Body of pancreas (tissue), 4 donors: ENCODE results near the gene MRPL10. TPM values are rescaled to one million over a fixed set of nuclear protein-coding genes. Genes with fewer than 3 reads are reported as not detected.
A peak's percentile ranks its signal among the peaks of the same experiment; 100 is the strongest.

Experiments
- ATAC-seq: fragments of 150-250 bp; one replicate; pipeline ENCODE4 v1.9.1; 2016
- DNase-seq, 4 donors: peaks; one replicate each; pipeline ENCODE4 v3.0.0-alpha.2; 2019
- H3K27ac ChIP-seq, 4 donors: fragments of 200-600 bp; sonication (generic); 1 replicate in 3 of 4; 2 replicates in 1 of 4; pipeline versions ENCODE4 v1.5.1 to v1.6.1; 2016 to 2019; ENCODE audit warnings: mild to moderate bottlenecking in 1 of 4, mixed read lengths in 1 of 4, moderate library complexity in 1 of 4
- H3K27me3 ChIP-seq, 2 donors: fragments of 200-600 bp; sonication (generic); one replicate each; pipeline ENCODE4 v1.6.0; 2016; ENCODE audit warnings: mild to moderate bottlenecking in 1 of 2
- H3K36me3 ChIP-seq, 2 donors: fragments of 200-600 bp; sonication (generic); replicated peaks in 1 of 2; 2 replicates each; pipeline ENCODE4 v1.5.1; 2016; ENCODE audit warnings: low read depth in 2 of 2; ENCODE audit not compliant: insufficient read depth in 1 of 2
- H3K4me1 ChIP-seq: fragments of 200-600 bp; sonication (generic); one replicate; pipeline ENCODE4 v1.6.0; 2016
- H3K4me3 ChIP-seq, 2 donors: fragments of 200-600 bp; sonication (generic); 1 replicate in 1 of 2; 2 replicates in 1 of 2; pipeline ENCODE4 v1.5.1; 2016 to 2019
- H3K9me3 ChIP-seq, 3 donors: fragments of 200-600 bp; sonication (generic); 1 replicate in 2 of 3; 2 replicates in 1 of 3; pipeline ENCODE4 v1.5.1; 2016
- CTCF ChIP-seq, 7 experiments: fragments of 450-650 bp in 4 of 7; fragments of 200-600 bp in 3 of 7; sonication (generic) in 3 of 7; IDR thresholded peaks; one replicate each; pipeline ENCODE4 v1.5.1; 2016 to 2019; ENCODE audit warnings: antibody characterized with exemption in 7 of 7
- POLR2A ChIP-seq, 3 donors: fragments of 450-650 bp; IDR thresholded peaks; one replicate each; pipeline ENCODE4 v1.6.1; 2016; ENCODE audit warnings: antibody characterized with exemption in 3 of 3, mild to moderate bottlenecking in 2 of 3
- WGBS, 2 donors: methylation state at CpG; one replicate each; pipeline ENCODE4 v1.1.5; 2017; 5-methylcytosine and 5-hydroxymethylcytosine counted together
- intact Hi-C: fragments of 100-400 bp; cut with DNase I; formaldehyde crosslinking; loops from one replicate; pipeline ENCODE4 v1.15.1; 2023
- total RNA-seq, 2 donors: library from RNA; depleted of rRNA; stranded (reverse); fragments of >200 nt; gene quantifications; one replicate each; pipeline ENCODE4 v1.1.0, GENCODE V29; 2016

MRPL10 gene
- total RNA-seq, 2 donors from 2014 or later: 4.3 to 29.8 TPM

GRCh38 chr17:47792979-47793378 is 38.4 kb downstream of the MRPL10 start:
- Histone ChIP-seq H3K27ac (no peak overlapping the region), H3K27me3 (peaks cover 0 to 6% of the 10 kb centered on the region in 2 donors), H3K9me3 (no peaks in the 10 kb centered on the region), H3K4me3 (no peak overlapping the region), H3K4me1 (peaks cover 9% of the 10 kb centered on the region), H3K36me3 (no peaks in the 10 kb centered on the region)
- DNase-seq (no peak), ATAC-seq (no peak)
- WGBS, 2 donors: 58 to 63% methylated on average over 6 of the region's 6 CpGs
- no peak for TF ChIP-seq CTCF (IDR thresholded peaks at IDR 0.05)
- TF ChIP-seq POLR2A (IDR thresholded peaks at IDR 0.05): no peak
- intact Hi-C loops: no loop called here

GRCh38 chr17:47792457-47792856 is 38.9 kb downstream of the MRPL10 start:
- peaks cover 0 to 6% of the 10 kb centered on the region in 2 donors for H3K27me3 ChIP-seq
- 47 to 50% methylated on average over 1 of the region's 1 CpG for WGBS, 2 donors
- H3K4me3 ChIP-seq: no peak overlapping the region
- DNase-seq: no peak
- no peaks in the 10 kb centered on the region for H3K36me3 ChIP-seq
- no peak for ATAC-seq
- intact Hi-C loops: no loop called here
- TF ChIP-seq CTCF (IDR thresholded peaks at IDR 0.05) (no peak), POLR2A (IDR thresholded peaks at IDR 0.05) (no peak)
- H3K9me3 ChIP-seq: no peaks in the 10 kb centered on the region
- H3K4me1 ChIP-seq: peaks cover 9% of the 10 kb centered on the region
- no peak overlapping the region for H3K27ac ChIP-seq

- 42 to 65% methylated on average over 3 of the region's 3 CpGs for WGBS, 2 donors
- no peak for DNase-seq
- H3K4me3 ChIP-seq: no peak overlapping the region
- no peak for ATAC-seq
- TF ChIP-seq POLR2A (IDR thresholded peaks at IDR 0.05) (no peak), CTCF (IDR thresholded peaks at IDR 0.05) (no peak)
- no peaks in the 10 kb centered on the region for H3K36me3 ChIP-seq
- H3K27ac ChIP-seq: no peak overlapping the region
- intact Hi-C loops: no loop called here
- peaks cover 9% of the 10 kb centered on the region for H3K4me1 ChIP-seq
- H3K9me3 ChIP-seq: no peaks in the 10 kb centered on the region
- peaks cover 0 to 6% of the 10 kb centered on the region in 2 donors for H3K27me3 ChIP-seq
These were observed 40.3 kb downstream of the MRPL10 start for GRCh38 chr17:47791025-47791424.

GRCh38 chr17:47789611-47790561 is 41.5 kb downstream of the MRPL10 start:
- H3K4me3 ChIP-seq: peak overlapping the region in 1 of 2 donors; percentile 13
- no peaks in the 10 kb centered on the region for H3K36me3 ChIP-seq
- DNase-seq (peak; percentile 61 to 71 (median 64)), ATAC-seq (peak; percentile 94)
- peaks cover 0 to 6% of the 10 kb centered on the region in 2 donors for H3K27me3 ChIP-seq
- TF ChIP-seq CTCF (IDR thresholded peaks at IDR 0.05) (peak; percentile 31 to 62 (median 55)), POLR2A (IDR thresholded peaks at IDR 0.05) (no peak)
- peaks cover 9% of the 10 kb centered on the region for H3K4me1 ChIP-seq
- no peak overlapping the region for H3K27ac ChIP-seq
- no peaks in the 10 kb centered on the region for H3K9me3 ChIP-seq
- WGBS, 2 donors: 2 to 9% methylated on average over 21 to 69 of the region's 70 CpGs
- intact Hi-C loops: no loop called here
